Measurements from ENCODE around the gene TP53BP2. TPM values are rescaled to one million over a fixed set of nuclear protein-coding genes. Genes with fewer than 3 reads are reported as not detected.

TP53BP2 gene
- total RNA-seq, 1 experiment from 2014 or later, result 38.2 TPM

DNA sequence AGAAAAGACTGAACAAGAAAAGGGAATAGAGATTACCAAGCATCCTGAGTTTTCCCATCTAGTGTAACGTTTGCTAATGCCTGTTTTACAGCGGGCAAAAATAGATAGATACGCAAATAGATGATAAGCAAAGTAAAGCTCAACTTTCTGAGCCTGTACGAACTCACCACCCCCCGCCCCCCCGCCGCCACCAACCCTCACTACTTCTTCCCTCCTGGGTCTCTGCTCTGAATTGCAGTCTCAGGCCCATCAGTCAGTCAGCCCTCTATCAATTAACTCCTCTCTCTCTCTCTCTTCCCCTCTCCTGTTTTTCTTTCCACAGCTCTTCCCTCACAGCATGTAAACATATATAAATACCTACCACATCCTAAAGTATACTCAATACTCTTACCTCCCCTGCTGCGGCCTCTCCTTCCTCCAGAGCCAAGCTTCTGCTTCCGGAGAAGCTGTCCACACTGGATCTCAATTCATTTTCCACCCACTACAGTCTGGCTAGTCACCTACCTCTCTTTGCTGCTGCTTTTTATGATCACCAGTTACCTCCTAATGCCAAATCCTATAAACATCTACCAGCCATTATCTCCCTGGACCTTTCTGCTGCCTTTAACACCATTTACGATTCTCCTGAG, 68.8 kb downstream of the TP53BP2 start:
- CTCF ChIA-PET, result no interaction called here

More for the DNA sequence above, 68.8 kb downstream of the TP53BP2 start:
- Histone ChIP-seq H3K36me3 (ENCODE audit: control insufficient read depth in 1 of 2, insufficient read depth in 2 of 2, low read length in 2 of 2) (peaks cover 23 to 36% of the 10 kb centered on the region in 2 experiments; a peak in 3 of 4 replicates), H3K9me2 (ENCODE audit: insufficient read depth) (no peaks in the 10 kb centered on the region), H3K9ac (ENCODE audit: low read length) (no peak overlapping the region), H3K9me3 (ENCODE audit: control insufficient read depth in 1 of 2, insufficient read depth in 1 of 2, low read depth in 1 of 2, low read length in 2 of 2) (no peaks in the 10 kb centered on the region), H3K27me3 (ENCODE audit: insufficient read depth, low read length) (no peaks in the 10 kb centered on the region), H3K4me2 (ENCODE audit: low read length) (no peak overlapping the region), H4K20me1 (ENCODE audit: insufficient read depth) (no peaks in the 10 kb centered on the region), H3K79me2 (ENCODE audit: insufficient read depth, low read length) (no peaks in the 10 kb centered on the region; the same call in 1 of the 2 replicates), H3K4me1 (ENCODE audit: control insufficient read depth in 1 of 2, insufficient read depth in 2 of 2, low read length in 2 of 2) (peaks cover 11 to 39% of the 10 kb centered on the region in 2 experiments), H2AFZ (ENCODE audit: low read depth, low read length, poor library complexity, severe bottlenecking) (no peak overlapping the region), H3K4me3 (replicated peaks in 1 of 2; ENCODE audit: low read depth in 1 of 2, low read length in 2 of 2) (no peak overlapping the region), H3K27ac (ENCODE audit: low read depth, low read length) (no peak overlapping the region)
- ChIA-PET RAD21 (ENCODE audit: low non-redundant PET in 1 of 2, low total read pairs in 2 of 2, uncharacterized antibody in 2 of 2, unreplicated experiment in 2 of 2) (no interaction called here), POLR2A (interaction anchor here (1.1 kb wide), 1 partner anchor 76 kb away, joined by 3 read pairs; no protein-coding TSS in a partner anchor)
- TF ChIP-seq, protein P1, sequence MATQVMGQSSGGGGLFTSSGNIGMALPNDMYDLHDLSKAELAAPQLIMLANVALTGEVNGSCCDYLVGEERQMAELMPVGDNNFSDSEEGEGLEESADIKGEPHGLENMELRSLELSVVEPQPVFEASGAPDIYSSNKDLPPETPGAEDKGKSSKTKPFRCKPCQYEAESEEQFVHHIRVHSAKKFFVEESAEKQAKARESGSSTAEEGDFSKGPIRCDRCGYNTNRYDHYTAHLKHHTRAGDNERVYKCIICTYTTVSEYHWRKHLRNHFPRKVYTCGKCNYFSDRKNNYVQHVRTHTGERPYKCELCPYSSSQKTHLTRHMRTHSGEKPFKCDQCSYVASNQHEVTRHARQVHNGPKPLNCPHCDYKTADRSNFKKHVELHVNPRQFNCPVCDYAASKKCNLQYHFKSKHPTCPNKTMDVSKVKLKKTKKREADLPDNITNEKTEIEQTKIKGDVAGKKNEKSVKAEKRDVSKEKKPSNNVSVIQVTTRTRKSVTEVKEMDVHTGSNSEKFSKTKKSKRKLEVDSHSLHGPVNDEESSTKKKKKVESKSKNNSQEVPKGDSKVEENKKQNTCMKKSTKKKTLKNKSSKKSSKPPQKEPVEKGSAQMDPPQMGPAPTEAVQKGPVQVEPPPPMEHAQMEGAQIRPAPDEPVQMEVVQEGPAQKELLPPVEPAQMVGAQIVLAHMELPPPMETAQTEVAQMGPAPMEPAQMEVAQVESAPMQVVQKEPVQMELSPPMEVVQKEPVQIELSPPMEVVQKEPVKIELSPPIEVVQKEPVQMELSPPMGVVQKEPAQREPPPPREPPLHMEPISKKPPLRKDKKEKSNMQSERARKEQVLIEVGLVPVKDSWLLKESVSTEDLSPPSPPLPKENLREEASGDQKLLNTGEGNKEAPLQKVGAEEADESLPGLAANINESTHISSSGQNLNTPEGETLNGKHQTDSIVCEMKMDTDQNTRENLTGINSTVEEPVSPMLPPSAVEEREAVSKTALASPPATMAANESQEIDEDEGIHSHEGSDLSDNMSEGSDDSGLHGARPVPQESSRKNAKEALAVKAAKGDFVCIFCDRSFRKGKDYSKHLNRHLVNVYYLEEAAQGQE (IDR thresholded peaks at IDR 0.05; ENCODE audit: low read depth), result no peak
- TF ChIP-seq YY1 (IDR thresholded peaks at IDR 0.05; ENCODE audit: extremely low read depth, insufficient replicate concordance, low read depth, low read length) (no peak), SIN3A (IDR thresholded peaks at IDR 0.05; ENCODE audit: low read depth) (0 out of 2 replicates have a peak, but pooled peaks have one; percentile 15), JUND (IDR thresholded peaks at IDR 0.05) (no peak), SP1 (IDR thresholded peaks at IDR 0.05; ENCODE audit: low read depth) (no peak), ELF1 (IDR thresholded peaks at IDR 0.05; ENCODE audit: borderline replicate concordance, low read depth) (no peak), FOSL1 (IDR thresholded peaks at IDR 0.05; ENCODE audit: low read depth) (no peak), POLR2AphosphoS5 (IDR thresholded peaks at IDR 0.05; ENCODE audit: low read depth, low read length) (peak; percentile 45; the same call in 1 of the 2 replicates)
- TF ChIP-seq, protein P2, sequence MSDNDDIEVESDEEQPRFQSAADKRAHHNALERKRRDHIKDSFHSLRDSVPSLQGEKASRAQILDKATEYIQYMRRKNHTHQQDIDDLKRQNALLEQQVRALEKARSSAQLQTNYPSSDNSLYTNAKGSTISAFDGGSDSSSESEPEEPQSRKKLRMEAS (IDR thresholded peaks at IDR 0.05), result no peak
- TF ChIP-seq, protein P3, sequence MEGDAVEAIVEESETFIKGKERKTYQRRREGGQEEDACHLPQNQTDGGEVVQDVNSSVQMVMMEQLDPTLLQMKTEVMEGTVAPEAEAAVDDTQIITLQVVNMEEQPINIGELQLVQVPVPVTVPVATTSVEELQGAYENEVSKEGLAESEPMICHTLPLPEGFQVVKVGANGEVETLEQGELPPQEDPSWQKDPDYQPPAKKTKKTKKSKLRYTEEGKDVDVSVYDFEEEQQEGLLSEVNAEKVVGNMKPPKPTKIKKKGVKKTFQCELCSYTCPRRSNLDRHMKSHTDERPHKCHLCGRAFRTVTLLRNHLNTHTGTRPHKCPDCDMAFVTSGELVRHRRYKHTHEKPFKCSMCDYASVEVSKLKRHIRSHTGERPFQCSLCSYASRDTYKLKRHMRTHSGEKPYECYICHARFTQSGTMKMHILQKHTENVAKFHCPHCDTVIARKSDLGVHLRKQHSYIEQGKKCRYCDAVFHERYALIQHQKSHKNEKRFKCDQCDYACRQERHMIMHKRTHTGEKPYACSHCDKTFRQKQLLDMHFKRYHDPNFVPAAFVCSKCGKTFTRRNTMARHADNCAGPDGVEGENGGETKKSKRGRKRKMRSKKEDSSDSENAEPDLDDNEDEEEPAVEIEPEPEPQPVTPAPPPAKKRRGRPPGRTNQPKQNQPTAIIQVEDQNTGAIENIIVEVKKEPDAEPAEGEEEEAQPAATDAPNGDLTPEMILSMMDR (IDR thresholded peaks at IDR 0.05 in 2 of 3, conservative IDR thresholded peaks at IDR 0.05 in 1 of 3; ENCODE audit: borderline replicate concordance in 1 of 3, insufficient read depth in 1 of 3, low read depth in 2 of 3, low read length in 2 of 3), result no peak
- intact Hi-C loops (cut with micrococcal nuclease), result no loop called here
- DNase-seq (ENCODE audit: low read depth, low spot score) (no peak), ATAC-seq (no peak)
- no TSS peak for BruUV-seq (replicated peaks)

All from HCT116 (cell line).